ENCODE measurements around the gene UBE2D2. TPM values are rescaled to one million over a fixed set of nuclear protein-coding genes. Genes with fewer than 3 reads are reported as not detected.

Gene UBE2D2
- total RNA-seq, 2 experiments from 2014 or later: 145 to 239 TPM

DNA sequence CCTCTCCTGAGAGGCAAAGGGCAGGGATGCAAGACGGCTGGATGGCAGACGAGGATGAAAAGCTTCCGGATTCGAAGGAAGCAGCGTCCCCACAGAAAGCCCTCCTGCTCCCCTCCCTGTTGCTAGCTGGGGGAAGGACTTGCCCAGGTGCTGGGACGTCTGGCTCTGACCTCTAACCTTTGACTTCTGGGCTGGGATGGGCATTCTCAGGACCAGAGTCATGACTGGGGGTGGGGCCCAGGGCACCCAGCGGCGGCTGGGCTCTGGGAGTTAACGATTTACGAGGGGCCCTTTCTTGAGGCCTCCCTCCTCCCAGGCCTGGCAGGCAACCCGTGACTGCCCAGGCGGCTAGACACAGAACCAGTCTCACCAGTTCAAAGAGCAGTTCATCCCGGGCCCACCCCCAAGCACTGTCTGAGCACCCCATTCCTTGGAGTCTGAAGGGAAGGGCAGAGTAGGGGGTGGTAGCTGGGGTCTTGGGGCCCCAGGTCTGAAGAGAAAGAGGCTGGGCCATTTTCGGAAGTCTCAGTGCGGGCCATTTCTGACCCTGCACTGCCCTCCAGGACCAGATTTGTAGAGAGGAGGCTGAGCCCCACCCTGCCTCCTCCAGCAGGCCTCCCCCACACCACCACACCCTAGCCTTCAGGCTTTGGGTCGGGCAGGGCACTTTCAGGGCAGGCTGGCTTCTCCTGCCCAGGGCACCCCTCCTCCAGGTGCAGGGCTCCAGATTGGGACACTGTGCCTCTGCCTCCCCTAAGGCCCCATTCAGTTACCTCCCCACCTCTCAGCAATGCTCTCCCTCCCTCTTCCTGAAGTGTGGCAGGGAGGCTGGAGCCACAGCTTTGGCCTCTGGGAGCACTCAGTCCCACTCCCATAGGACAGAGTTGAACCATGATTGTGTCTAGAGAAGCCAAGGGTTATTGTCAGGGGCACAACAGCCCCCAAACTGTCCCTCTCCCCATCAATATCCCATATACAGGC lies 82.0 kb downstream of the UBE2D2 start:
- H2AFZ ChIP-seq (ENCODE audit: low read length): no peak overlapping the region
- H3K79me2 ChIP-seq (ENCODE audit: insufficient read depth, low read depth, low read length): no peaks in the 10 kb centered on the region
- no peaks in the 10 kb centered on the region for H3K9me3 ChIP-seq (ENCODE audit: low read length)
- no peaks in the 10 kb centered on the region for H3K9me2 ChIP-seq (ENCODE audit: insufficient read depth, low read length)
- no peak overlapping the region for H3K27ac ChIP-seq (ENCODE audit: low read depth, low read length, poor library complexity, severe bottlenecking)
- H4K20me1 ChIP-seq (ENCODE audit: insufficient read depth, low read length): no peaks in the 10 kb centered on the region
- no peak for DNase-seq (ENCODE audit: low spot score)
- no TSS peak for BruUV-seq (replicated peaks)
- peaks cover 44% of the 10 kb centered on the region for H3K4me1 ChIP-seq (ENCODE audit: insufficient read depth, low read length, poor library complexity, severe bottlenecking)
- H3K4me3 ChIP-seq (ENCODE audit: low read depth, low read length, poor library complexity, severe bottlenecking): no peak overlapping the region
- POLR2A ChIA-PET: no interaction called here
- no peaks in the 10 kb centered on the region for H3K36me3 ChIP-seq (ENCODE audit: insufficient read depth, low read length)
- intact Hi-C loops (cut with micrococcal nuclease; ENCODE audit: unreplicated experiment): no loop called here
- CTCF ChIA-PET (ENCODE audit: unreplicated experiment): no interaction called here
- TF ChIP-seq CTCF (conservative IDR thresholded peaks at IDR 0.05; ENCODE audit: low read length) (no peak), EZH2phosphoT487 (IDR thresholded peaks at IDR 0.05; ENCODE audit: borderline replicate concordance, low read depth, low read length) (no peak)
- no peak overlapping the region for H3K4me2 ChIP-seq (ENCODE audit: low read length)

GRCh38 chr5:139644001-139644456 lies 82.9 kb downstream of the UBE2D2 start:
- Histone ChIP-seq H3K4me3 (ENCODE audit: low read depth, low read length, poor library complexity, severe bottlenecking) (no peak overlapping the region), H3K9me3 (ENCODE audit: low read length) (no peaks in the 10 kb centered on the region), H3K27ac (ENCODE audit: low read depth, low read length, poor library complexity, severe bottlenecking) (no peak overlapping the region), H3K9me2 (ENCODE audit: insufficient read depth, low read length) (no peaks in the 10 kb centered on the region), H3K4me1 (ENCODE audit: insufficient read depth, low read length, poor library complexity, severe bottlenecking) (peaks cover 35% of the 10 kb centered on the region), H4K20me1 (ENCODE audit: insufficient read depth, low read length) (no peaks in the 10 kb centered on the region), H3K79me2 (ENCODE audit: insufficient read depth, low read depth, low read length) (peaks cover 4% of the 10 kb centered on the region; the same call in 1 of the 2 replicates), H3K36me3 (ENCODE audit: insufficient read depth, low read length) (no peaks in the 10 kb centered on the region), H3K4me2 (ENCODE audit: low read length) (no peak overlapping the region), H2AFZ (ENCODE audit: low read length) (no peak overlapping the region)
- intact Hi-C loops (cut with micrococcal nuclease; ENCODE audit: unreplicated experiment): no loop called here
- ChIA-PET CTCF (ENCODE audit: unreplicated experiment) (no interaction called here), POLR2A (no interaction called here)
- no peak for DNase-seq (ENCODE audit: low spot score)
- TF ChIP-seq CTCF (conservative IDR thresholded peaks at IDR 0.05; ENCODE audit: low read length) (no peak), EZH2phosphoT487 (IDR thresholded peaks at IDR 0.05; ENCODE audit: borderline replicate concordance, low read depth, low read length) (no peak)
- no TSS peak for BruUV-seq (replicated peaks)
